Smooth muscle cell of the umbilical artery (primary cell): ENCODE measurements around the gene DCK. TPM values are rescaled to one million over a fixed set of nuclear protein-coding genes. Genes with fewer than 3 reads are reported as not detected.

Experiments
- total RNA-seq: library from RNA; depleted of rRNA; stranded (reverse); fragments of >200 nt; gene quantifications from 2 replicates; pipeline ENCODE4 v1.2.3, GENCODE V29; 2014

Gene DCK
- 14.3 and 20.7 TPM in 2 replicates for total RNA-seq

DNA sequence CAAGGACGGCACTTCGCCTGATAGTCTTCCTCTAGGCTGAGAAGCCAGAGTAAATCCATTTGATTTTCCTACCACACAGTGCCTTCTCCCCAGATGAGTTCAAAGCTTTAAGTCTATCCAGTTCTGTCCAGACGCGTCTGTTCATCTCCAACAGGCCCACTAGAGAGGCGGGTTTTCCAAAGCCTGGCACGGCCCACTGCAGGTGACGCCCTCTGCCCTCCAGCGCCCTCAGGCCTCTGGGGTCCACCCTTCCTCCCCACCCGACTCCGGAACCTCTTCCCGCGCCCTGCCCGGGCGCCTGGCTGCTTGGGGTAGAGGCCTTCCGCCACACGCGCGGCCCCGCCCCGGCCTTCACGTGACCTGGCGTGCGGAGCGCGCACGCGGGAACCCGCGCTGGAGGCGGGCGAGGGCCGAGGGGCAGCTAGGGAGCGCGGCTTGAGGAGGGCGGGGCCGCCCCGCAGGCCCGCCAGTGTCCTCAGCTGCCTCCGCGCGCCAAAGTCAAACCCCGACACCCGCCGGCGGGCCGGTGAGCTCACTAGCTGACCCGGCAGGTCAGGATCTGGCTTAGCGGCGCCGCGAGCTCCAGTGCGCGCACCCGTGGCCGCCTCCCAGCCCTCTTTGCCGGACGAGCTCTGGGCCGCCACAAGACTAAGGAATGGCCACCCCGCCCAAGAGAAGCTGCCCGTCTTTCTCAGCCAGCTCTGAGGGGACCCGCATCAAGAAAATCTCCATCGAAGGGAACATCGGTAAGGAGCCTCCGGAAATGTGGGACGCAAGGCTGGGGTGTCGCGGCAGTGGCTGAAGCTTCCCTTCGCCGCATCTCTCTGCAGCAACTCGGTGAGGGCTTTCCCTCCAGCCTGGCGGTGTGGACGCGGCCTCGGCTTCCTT lies at the start of gene DCK:
Gene DCK, plus strand, starts transcription at position 469 of the 888 bp plus-strand sequence. Its CDS starts 187 bp downstream, at position 656.

Other genes starting within 250 kb of the DCK start
- 92.9 and 148 TPM in 2 replicates for gene GRSF1, start 153.8 kb upstream of the DCK start, total RNA-seq
- gene MOB1B, start 91.3 kb upstream of the DCK start, total RNA-seq, result 15.7 and 29.8 TPM in 2 replicates